ENCODE measurements around the gene AUTS2.

GRCh38 chr7:69908454-69908853, 310.2 kb downstream of the AUTS2 start:
- no peak for TF ChIP-seq YY1 (IDR thresholded peaks at IDR 0.05; ENCODE audit: insufficient read depth, insufficient read length)
- TF ChIP-seq SUZ12 (IDR thresholded peaks at IDR 0.05; ENCODE audit: extremely low read depth, insufficient read depth, insufficient read length): no peak
